ENCODE data around the gene ATP4A.

- TF ChIP-seq EZH2 (IDR thresholded peaks at IDR 0.05) = no peak
- no peak for TF ChIP-seq POLR2AphosphoS5 (IDR thresholded peaks at IDR 0.05; ENCODE audit: borderline replicate concordance, low read depth, low read length)
Observed at GRCh38 chr19:35545855-35546381, 17.5 kb downstream of the ATP4A start.

Data from SK-N-MC (cell line).